ENCODE measurements around the gene ANTXR2.

Gene ANTXR2

GRCh38 chr4:79854856-79855502 lies 218.1 kb downstream of the ANTXR2 start:
- in situ Hi-C loops (cut with HindIII; ENCODE audit: low pct_ligation_motif_present, low sequenced_read_pairs) = no loop called here

GRCh38 chr4:79852305-79852730 lies 220.7 kb downstream of the ANTXR2 start:
- no peak overlapping the region for H3K4me3 ChIP-seq (ENCODE audit: low read depth, low read length)
- peak; percentile 14 for DNase-seq
- TF ChIP-seq CTCF (IDR thresholded peaks at IDR 0.05; ENCODE audit: low read depth, low read length, missing control alignments) = no peak
- in situ Hi-C loops (cut with HindIII; ENCODE audit: low pct_ligation_motif_present, low sequenced_read_pairs) = no loop called here
- H3K27me3 ChIP-seq (replicated peaks) = no peaks in the 10 kb centered on the region
- no peaks in the 10 kb centered on the region for H3K36me3 ChIP-seq (replicated peaks)
- peak overlapping the region; percentile 67 for H3K27ac ChIP-seq

More at GRCh38 chr4:79854856-79855502, 218.1 kb downstream of the ANTXR2 start:
- H3K36me3 ChIP-seq (replicated peaks) = no peaks in the 10 kb centered on the region
- no peak for DNase-seq
- no peak overlapping the region for H3K27ac ChIP-seq
- H3K27me3 ChIP-seq (replicated peaks) = no peaks in the 10 kb centered on the region
- no peak for TF ChIP-seq CTCF (IDR thresholded peaks at IDR 0.05; ENCODE audit: low read depth, low read length, missing control alignments)
- no peak overlapping the region for H3K4me3 ChIP-seq (ENCODE audit: low read depth, low read length)

- in situ Hi-C loops (cut with HindIII; ENCODE audit: low pct_ligation_motif_present, low sequenced_read_pairs) = no loop called here
- no peaks in the 10 kb centered on the region for H3K27me3 ChIP-seq (replicated peaks)
- H3K36me3 ChIP-seq (replicated peaks) = no peaks in the 10 kb centered on the region
- peak overlapping the region; percentile 67 for H3K27ac ChIP-seq
- DNase-seq = no peak
- no peak for TF ChIP-seq CTCF (IDR thresholded peaks at IDR 0.05; ENCODE audit: low read depth, low read length, missing control alignments)
- no peak overlapping the region for H3K4me3 ChIP-seq (ENCODE audit: low read depth, low read length)
Measured at GRCh38 chr4:79851625-79852304, 221.3 kb downstream of the ANTXR2 start.
